Adrenal gland (tissue), 12 donors: Measurements from ENCODE around the gene PRKD3. TPM values are rescaled to one million over a fixed set of nuclear protein-coding genes. Genes with fewer than 3 reads are reported as not detected.

Experiments
- DNase-seq, 7 donors: peaks; one replicate each; pipeline ENCODE4 v3.0.0-alpha.2; 2019 to 2020
- H3K27ac ChIP-seq, 5 donors: fragments of 200-600 bp; sonication (generic) in 4 of 5; 1 replicate in 3 of 5; 2 replicates in 2 of 5; pipeline versions ENCODE4 v1.5.1 to v1.8.0; 2016 to 2020; ENCODE audit warnings: mild to moderate bottlenecking in 1 of 5
- H3K27me3 ChIP-seq: fragments of 200-600 bp; 2 replicates; pipeline ENCODE4 v1.8.0; 2021
- H3K36me3 ChIP-seq, 2 donors: fragments of 200-600 bp; replicated peaks in 1 of 2; 1 replicate in 1 of 2; 2 replicates in 1 of 2; pipeline versions ENCODE4 v1.5.1 to v1.8.0; 2018 to 2022
- H3K4me1 ChIP-seq, 2 donors: fragments of 200-600 bp; replicated peaks in 1 of 2; 1 replicate in 1 of 2; 2 replicates in 1 of 2; pipeline versions ENCODE4 v1.5.1 to v1.8.0; 2018 to 2021
- H3K4me3 ChIP-seq, 4 donors: fragments of 200-600 bp; sonication (generic) in 3 of 4; one replicate each; pipeline ENCODE4 v1.5.1; 2016 to 2018
- H3K9me3 ChIP-seq, 3 donors: fragments of 200-600 bp; sonication (generic) in 1 of 3; replicated peaks in 1 of 3; 1 replicate in 2 of 3; 2 replicates in 1 of 3; pipeline versions ENCODE4 v1.5.1 to v1.8.0; 2016 to 2021
- CTCF ChIP-seq, 6 experiments: fragments of 450-650 bp in 4 of 6; fragments of 200-600 bp in 2 of 6; sonication (generic) in 1 of 6; IDR thresholded peaks; 1 replicate in 5 of 6; 2 replicates in 1 of 6; pipeline versions ENCODE4 v1.5.1 to v1.8.0; 2016 to 2021; ENCODE audit warnings: antibody characterized with exemption in 6 of 6, mild to moderate bottlenecking in 2 of 6, moderate library complexity in 1 of 6
- POLR2A ChIP-seq, 2 donors: fragments of 450-650 bp; IDR thresholded peaks; one replicate each; pipeline ENCODE4 v1.6.1; 2017; ENCODE audit warnings: antibody characterized with exemption in 2 of 2, mild to moderate bottlenecking in 2 of 2, moderate library complexity in 1 of 2
- WGBS, 4 donors: extraction: QIAGEN DNeasy Blood & Tissue Kit in 2 of 4; methylation state at CpG; one replicate each; pipeline versions ENCODE4 v1.1.5 to v1.1.7; 2013 to 2017; 5-methylcytosine and 5-hydroxymethylcytosine counted together
- intact Hi-C, 2 donors: fragments of 100-400 bp; cut with DNase I; formaldehyde crosslinking; loops; one replicate each; pipeline versions ENCODE4 v1.14.1 to v1.15.0; 2022 to 2023
- polyA plus RNA-seq, 3 donors: library from polyadenylated mRNA; stranded (reverse); fragments of 200-250 nt in 2 of 3; fragments of 350-450 nt in 1 of 3; fragmentation: Illumina TruSeq in 1 of 3; extraction: RNeasy Lipid Tissue Mini Kit (QIAGEN cat#74804) in 1 of 3; gene quantifications; one replicate each; pipeline ENCODE4 v1.2.3, GENCODE V29; 2013 to 2014
- total RNA-seq, 9 donors: library from RNA; depleted of rRNA in 4 of 9; stranded (reverse); fragments of >200 nt in 4 of 9; fragments of 120-200 nt in 1 of 9; fragmentation: NEBNext Ultra II Directional in 1 of 9; extraction: Animal tissue kit (Norgen Biotek cat#: 25700) in 1 of 9; gene quantifications; one replicate each; pipeline versions ENCODE4 v1.1.0 to v1.2.4, GENCODE V29; 2013 to 2023
- donor health status: healthy with polysubstance abuse.
- donor health status: Bipolar disorder and iron deficiency.
- donor health status: DM: yes; HTN: yes; CAD: no.
- donor health status: DM: no; HTN: no; CAD: no.
- donor health status: DM: no; HTN: no; CAD: no.
- donor health status: DM: yes; HTN: yes; CAD: no.

PRKD3 gene
- total and polyA plus RNA-seq, 12 donors: 10.9 to 136 (median 49.3) TPM

- H3K27ac ChIP-seq: peak within 1 kb of the TSS; percentile 23 to 91 (median 75)
- WGBS, 4 donors: 0 to 1% (median 1%) methylated on average over 21 to 73 of the region's 73 CpGs
- intact Hi-C loops: no loop called here
- peak within 1 kb of the TSS; percentile 37 to 73 (median 48) for H3K4me3 ChIP-seq
- no peaks in the 10 kb centered on the region for H3K27me3 ChIP-seq
- H3K4me1 ChIP-seq: peaks cover 9 to 28% of the 10 kb centered on the region in 2 donors
- no peaks in the 10 kb centered on the region for H3K36me3 ChIP-seq
- H3K9me3 ChIP-seq: no peaks in the 10 kb centered on the region
- DNase-seq: peak; percentile 59 to 79 (median 73)
- TF ChIP-seq POLR2A (IDR thresholded peaks at IDR 0.05) (peak; percentile 34 to 78), CTCF (IDR thresholded peaks at IDR 0.05) (no peak)
Observed at GRCh38 chr2:37344453-37345361, 20.1 kb upstream of the PRKD3 start, which contains the start of gene QPCT. TSS of gene QPCT (plus strand) at chr2:37344630. CDS start at chr2:37344732, 102 bp downstream.

- H3K27me3 ChIP-seq: no peaks in the 10 kb centered on the region
- WGBS, 4 donors: 75 to 77% (median 76%) methylated on average over 7 of the region's 7 CpGs
- peak overlapping the region; percentile 23 to 91 (median 75) for H3K27ac ChIP-seq
- DNase-seq: peak in 6 of 7 donors; percentile 45 to 62 (median 59)
- H3K36me3 ChIP-seq: no peaks in the 10 kb centered on the region
- peak overlapping the region in 2 of 4 donors; percentile 59 to 73 for H3K4me3 ChIP-seq
- TF ChIP-seq POLR2A (IDR thresholded peaks at IDR 0.05) (no peak), CTCF (IDR thresholded peaks at IDR 0.05) (peak in 5 of 6 experiments; percentile 35 to 48 (median 39))
- H3K4me1 ChIP-seq: peaks cover 9 to 25% of the 10 kb centered on the region in 2 donors
- H3K9me3 ChIP-seq: no peaks in the 10 kb centered on the region
- intact Hi-C loops: no loop called here
Observed at GRCh38 chr2:37343537-37344434, 19.2 kb upstream of the PRKD3 start.

GRCh38 chr2:37342591-37343220, 18.1 kb upstream of the PRKD3 start:
- no peaks in the 10 kb centered on the region for H3K27me3 ChIP-seq
- no peak for DNase-seq
- intact Hi-C loops: no loop called here
- no peak for TF ChIP-seq POLR2A (IDR thresholded peaks at IDR 0.05)
- no peak for TF ChIP-seq CTCF (IDR thresholded peaks at IDR 0.05)
- H3K4me3 ChIP-seq: no peak overlapping the region
- no peaks in the 10 kb centered on the region for H3K36me3 ChIP-seq
- no peaks in the 10 kb centered on the region for H3K9me3 ChIP-seq
- H3K27ac ChIP-seq: peak overlapping the region in 1 of 5 donors; percentile 89
- WGBS, 4 donors: 83 to 92% (median 85%) methylated on average over 7 of the region's 7 CpGs
- H3K4me1 ChIP-seq: peaks cover 9 to 25% of the 10 kb centered on the region in 2 donors
